HepG2 (cell line): ENCODE results near the gene SIDT1. TPM values are rescaled to one million over a fixed set of nuclear protein-coding genes. Genes with fewer than 3 reads are reported as not detected.
A peak's percentile ranks its signal among the peaks of the same experiment; 100 is the strongest.

ENCODE experiments used
- ATAC-seq: fragments of 200-7000 bp; cut with Tn5 transposase; 3 replicates; pipeline ENCODE4 v1.9.1; 2020; ENCODE audit warnings: mild to moderate bottlenecking, moderate library complexity
- BruUV-seq: library from RNA; stranded (reverse); fragments of 400-500 nt; replicated peaks from 2 replicates; lab custom pipeline; 2021; lab: Mats Ljungman, UMichigan
- CTCF ChIA-PET: fragments of 300-600 bp; formaldehyde crosslinking; extraction: SDS; loops from one replicate; lab custom pipeline; 2021; ENCODE audit warnings: low total read pairs, inconsistent platforms, low intra/inter-chr PET ratio; lab: Yijun Ruan, JAX
- POLR2A ChIA-PET: fragments of 350-600 bp; sonication (Branson Sonifier 250); formaldehyde crosslinking; loops from one replicate; lab custom pipeline; 2020; ENCODE audit warnings: antibody characterized with exemption, inconsistent platforms; lab: Yijun Ruan, JAX
- DNase-seq: peaks from one replicate; pipeline ENCODE4 v3.0.0-alpha.2; 2015; ENCODE audit warnings: low spot score
- FAIRE-seq: peaks from 3 replicates; lab custom pipeline; 2011; peaks lifted over from hg19 to GRCh38; lab: Jason Lieb, UNC
- H2AFZ ChIP-seq: one replicate; pipeline ENCODE4 v1.6.1; 2011; ENCODE audit warnings: low read length, inconsistent platforms
- H3K27ac ChIP-seq: fragments of 300-600 bp; 3 replicates; pipeline ENCODE4 v1.8.0; 2011; ENCODE audit warnings: mixed run types, mild to moderate bottlenecking, mixed read lengths, low read length, inconsistent platforms; ENCODE audit not compliant: insufficient read depth; ENCODE audit errors: extremely low read length
- H3K27me3 ChIP-seq, 2 experiments: fragments of 200-600 bp in 1 of 2; 2 replicates in 1 of 2; 3 replicates in 1 of 2; pipeline versions ENCODE4 v1.6.0 to v1.8.0; 2011; ENCODE audit warnings: low read length in 2 of 2, mild to moderate bottlenecking in 2 of 2, moderate library complexity in 2 of 2, inconsistent platforms in 1 of 2; ENCODE audit not compliant: insufficient read depth in 2 of 2, control insufficient read depth in 1 of 2
- H3K36me3 ChIP-seq, 2 experiments: fragments of 200-600 bp in 1 of 2; replicated peaks in 1 of 2; 2 replicates in 1 of 2; 3 replicates in 1 of 2; pipeline versions ENCODE4 v1.5.1 to v1.8.0; 2011; ENCODE audit warnings: low read length in 2 of 2, inconsistent platforms in 1 of 2; ENCODE audit not compliant: insufficient read depth in 2 of 2, control insufficient read depth in 1 of 2
- H3K4me1 ChIP-seq: 2 replicates; pipeline ENCODE4 v1.5.1; 2012; ENCODE audit warnings: low read length, inconsistent platforms; ENCODE audit not compliant: insufficient read depth
- H3K4me2 ChIP-seq: 2 replicates; pipeline ENCODE4 v1.6.0; 2011; ENCODE audit warnings: low read depth, low read length, inconsistent platforms
- H3K4me3 ChIP-seq, 3 experiments: fragments of 200-600 bp in 1 of 3; sonication (generic), shearing (Covaris generic) in 1 of 3; replicated peaks in 1 of 3; 2 replicates each; pipeline ENCODE4 v1.5.1; 2011 to 2016; ENCODE audit warnings: low read length in 3 of 3, inconsistent platforms in 2 of 3, low read depth in 2 of 3, mild to moderate bottlenecking in 2 of 3, control low read depth in 1 of 3, mixed read lengths in 1 of 3; ENCODE audit not compliant: insufficient read depth in 1 of 3
- H3K79me2 ChIP-seq: one replicate; pipeline ENCODE4 v1.6.1; 2011; ENCODE audit warnings: low read length, inconsistent platforms; ENCODE audit not compliant: insufficient read depth
- H3K9ac ChIP-seq: 2 replicates; pipeline ENCODE4 v1.6.0; 2011; ENCODE audit warnings: mild to moderate bottlenecking, low read depth, low read length, inconsistent platforms; ENCODE audit not compliant: insufficient read depth
- H3K9me3 ChIP-seq: 2 replicates; pipeline ENCODE4 v1.5.1; 2012; ENCODE audit warnings: mild to moderate bottlenecking, low read length
- H4K20me1 ChIP-seq: 2 replicates; pipeline ENCODE4 v1.6.0; 2011; ENCODE audit warnings: inconsistent platforms, mild to moderate bottlenecking, low read length, moderate library complexity; ENCODE audit not compliant: insufficient read depth
- EP300 ChIP-seq, 3 experiments: sonication (generic) in 1 of 3; formaldehyde crosslinking in 1 of 3; IDR thresholded peaks; 2 replicates each; pipeline versions ENCODE4 v1.5.1 to v1.6.1; 2011 to 2020; ENCODE audit warnings: low read depth in 2 of 3, low read length in 2 of 3, borderline replicate concordance in 1 of 3, improper control_type of control experiment in 1 of 3, mild to moderate bottlenecking in 1 of 3, missing genetic modification reagents in 1 of 3, moderate library complexity in 1 of 3
- ESRRA ChIP-seq: sonication (generic); formaldehyde crosslinking; IDR thresholded peaks from 2 replicates; pipeline ENCODE4 v1.5.1; 2020; ENCODE audit warnings: mild to moderate bottlenecking, low read depth, missing genetic modification reagents
- HDAC1 ChIP-seq: sonication (generic); formaldehyde crosslinking; IDR thresholded peaks from 2 replicates; pipeline ENCODE4 v1.5.1; 2020; ENCODE audit warnings: mild to moderate bottlenecking, missing genetic modification reagents
- HHEX ChIP-seq: IDR thresholded peaks from 2 replicates; pipeline ENCODE4 v1.6.1; 2016; ENCODE audit warnings: control low read depth
- KLF16 ChIP-seq, 2 experiments: sonication (generic) in 1 of 2; formaldehyde crosslinking in 1 of 2; IDR thresholded peaks; 2 replicates each; pipeline versions ENCODE4 v1.6.1 to v1.8.0; 2016 to 2023; ENCODE audit warnings: missing genetic modification reagents in 2 of 2, missing compliant biosample characterization in 1 of 2
- MAF1 ChIP-seq: sonication (generic); formaldehyde crosslinking; IDR thresholded peaks from 2 replicates; pipeline ENCODE4 v1.5.0; 2020; ENCODE audit warnings: missing genetic modification reagents, borderline replicate concordance
- MATR3 ChIP-seq: sonication (generic); formaldehyde crosslinking; IDR thresholded peaks from 2 replicates; pipeline ENCODE4 v1.4.0; 2020; ENCODE audit warnings: missing genetic modification reagents
- SIX1 ChIP-seq: sonication (generic); formaldehyde crosslinking; IDR thresholded peaks from 2 replicates; pipeline ENCODE4 v1.4.0; 2020; ENCODE audit warnings: missing genetic modification reagents, borderline replicate concordance
- SYNCRIP ChIP-seq: fragments of 200-400 bp; formaldehyde crosslinking; IDR thresholded peaks from 2 replicates; pipeline ENCODE4 v1.6.1; 2018; ENCODE audit warnings: mild to moderate bottlenecking, low read depth, low read length; ENCODE audit not compliant: insufficient read depth
- TBL1XR1 ChIP-seq: fragments of 150-350 bp; IDR thresholded peaks from 2 replicates; pipeline ENCODE4 v1.6.1; 2014; ENCODE audit warnings: borderline replicate concordance, low read length; ENCODE audit not compliant: partially characterized antibody
- WIZ ChIP-seq: sonication (generic); formaldehyde crosslinking; IDR thresholded peaks from 2 replicates; pipeline ENCODE4 v1.5.1; 2020; ENCODE audit warnings: mild to moderate bottlenecking, missing genetic modification reagents
- ZBTB1 ChIP-seq: sonication (generic); formaldehyde crosslinking; IDR thresholded peaks from 2 replicates; pipeline ENCODE4 v1.4.0; 2020; ENCODE audit warnings: missing genetic modification reagents, borderline replicate concordance
- ZBTB8A ChIP-seq: sonication (generic); formaldehyde crosslinking; IDR thresholded peaks from 2 replicates; pipeline ENCODE4 v1.4.0; 2020; ENCODE audit warnings: mild to moderate bottlenecking, low read depth, missing genetic modification reagents, borderline replicate concordance
- ZNF335 ChIP-seq: sonication (generic); formaldehyde crosslinking; IDR thresholded peaks from 2 replicates; pipeline ENCODE4 v1.4.0; 2020; ENCODE audit warnings: missing genetic modification reagents
- ZNF354B ChIP-seq: sonication (generic); formaldehyde crosslinking; IDR thresholded peaks from 2 replicates; pipeline ENCODE4 v1.8.0; 2022; ENCODE audit warnings: mild to moderate bottlenecking, missing genetic modification reagents
- ZNF460 ChIP-seq: sonication (generic); formaldehyde crosslinking; IDR thresholded peaks from 2 replicates; pipeline ENCODE4 v1.5.1; 2020; ENCODE audit warnings: missing genetic modification reagents, mild to moderate bottlenecking, borderline replicate concordance
- ZNF605 ChIP-seq: sonication (generic); formaldehyde crosslinking; IDR thresholded peaks from 2 replicates; pipeline ENCODE4 v1.8.0; 2022; ENCODE audit warnings: mild to moderate bottlenecking, missing genetic modification reagents
- ZNF614 ChIP-seq: IDR thresholded peaks from 2 replicates; pipeline ENCODE4 v1.6.1; 2018; ENCODE audit warnings: missing biosample characterization, missing genetic modification reagents, inconsistent platforms, borderline replicate concordance
- ZNF660 ChIP-seq: sonication (generic); formaldehyde crosslinking; IDR thresholded peaks from 2 replicates; pipeline ENCODE4 v1.5.1; 2020; ENCODE audit warnings: mild to moderate bottlenecking, low read depth, missing genetic modification reagents, borderline replicate concordance
- ZNF678 ChIP-seq: sonication (generic); formaldehyde crosslinking; IDR thresholded peaks from 2 replicates; pipeline ENCODE4 v1.4.0; 2020; ENCODE audit warnings: mild to moderate bottlenecking, missing genetic modification reagents
- ZNF713 ChIP-seq: sonication (generic); formaldehyde crosslinking; IDR thresholded peaks from 2 replicates; pipeline ENCODE4 v1.4.0; 2020; ENCODE audit warnings: mild to moderate bottlenecking, missing genetic modification reagents
- WGBS: methylation state at CpG from one replicate; pipeline ENCODE4 v1.1.6; 2017; ENCODE audit warnings: low lambda C conversion rate; 5-methylcytosine and 5-hydroxymethylcytosine counted together
- in situ Hi-C: cut with HindIII; loops from 2 replicates; pipeline ENCODE4 v1.10.0; 2017; ENCODE audit warnings: low pct_unique_long_range_greater_than_20kb; ENCODE audit not compliant: extremely low pct_ligation_motif_present
- intact Hi-C: fragments of 100-400 bp; cut with micrococcal nuclease; formaldehyde crosslinking; loops from one replicate; pipeline ENCODE4 v1.10.0; 2022; ENCODE audit not compliant: unreplicated experiment
- polyA plus RNA-seq, 8 experiments: library from polyadenylated mRNA; depleted of rRNA in 3 of 8; stranded (reverse) in 7 of 8; unstranded in 1 of 8; fragments of >200 nt; fragmentation: Illumina TruSeq in 4 of 8; extraction: Trizol in 4 of 8; gene quantifications; 2 replicates each; pipeline versions ENCODE4 v1.2.1 to v1.2.3, GENCODE V29; 2011 to 2016; ENCODE audit warnings: low read depth in 4 of 8, missing spikeins in 1 of 8, mixed read lengths in 1 of 8; ENCODE audit not compliant: insufficient read depth in 1 of 8
- total RNA-seq, 5 experiments: library from RNA; depleted of rRNA; stranded (reverse); fragments of >200 nt; fragmentation: Illumina TruSeq; extraction: Trizol; gene quantifications; 2 replicates each; pipeline ENCODE4 v1.2.3, GENCODE V29; 2016; ENCODE audit warnings: low read depth in 1 of 5
- TF ChIP-seq, protein P1 (sequence below): sonication (generic); formaldehyde crosslinking; IDR thresholded peaks from 2 replicates; pipeline ENCODE4 v1.5.0; 2020; ENCODE audit warnings: missing genetic modification reagents, mild to moderate bottlenecking, borderline replicate concordance
- TF ChIP-seq, protein P2 (sequence below): sonication (generic); formaldehyde crosslinking; IDR thresholded peaks from 2 replicates; pipeline ENCODE4 v1.4.0; 2020; ENCODE audit warnings: missing genetic modification reagents

SIDT1 gene
- total and polyA plus RNA-seq, 2 of the 13 experiments (the other 11 are each of a cell fraction or from before 2014, with no cell fraction given): 0.07 TPM

DNA sequence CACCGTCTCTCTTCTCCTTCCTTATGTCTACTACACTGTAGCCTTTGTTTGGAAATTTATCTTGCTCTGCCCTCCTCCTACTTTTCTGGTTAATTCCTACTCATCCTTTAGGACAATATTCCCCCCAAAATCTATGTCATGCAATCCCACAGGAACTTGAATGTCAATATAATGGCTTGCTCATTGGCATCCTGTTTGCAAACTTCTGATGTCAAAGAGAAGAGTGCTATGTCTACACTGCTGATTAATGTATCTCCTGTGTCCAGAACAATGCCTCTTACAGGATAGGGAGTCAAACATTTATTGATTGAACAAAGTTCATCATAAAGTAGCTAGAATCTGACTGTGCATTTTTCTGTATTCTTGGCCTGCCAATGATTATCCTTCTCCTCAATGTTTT lies 22.8 kb downstream of the SIDT1 start:
- Histone ChIP-seq H3K4me1 (peaks cover 75% of the 10 kb centered on the region), H3K27ac (peak overlapping the region; percentile 59), H3K4me3 (no peak overlapping the region; a peak in 1 of 6 replicates), H4K20me1 (no peaks in the 10 kb centered on the region), H3K4me2 (peak overlapping the region; percentile 46), H3K27me3 (no peaks in the 10 kb centered on the region), H3K9ac (no peak overlapping the region), H3K79me2 (no peaks in the 10 kb centered on the region), H3K36me3 (no peaks in the 10 kb centered on the region), H3K9me3 (no peaks in the 10 kb centered on the region), H2AFZ (no peak overlapping the region)
- 12% methylated on average over 1 of the region's 1 CpG for WGBS
- FAIRE-seq (peak; percentile 72), ATAC-seq (peak; percentile 93), DNase-seq (peak; percentile 92)
- ChIA-PET CTCF (no interaction called here), POLR2A (interaction anchor here (2.9 kb wide), 1 partner anchor 40 kb away, joined by 19 read pairs; the partner anchor contains the start of gene SPICE1)
- intact Hi-C loops (loop anchor here (10.0 kb wide), 1 partner anchor 190 kb away; the partner anchor contains the start of genes ATP6V1A and NAA50), in situ Hi-C loops (no loop called here)
- BruUV-seq: no TSS peak
- TF ChIP-seq ZNF335 (no peak), MAF1 (CRISPR knock-in tag) (no peak), ZNF713 (CRISPR knock-in tag) (no peak), ZNF678 (CRISPR knock-in tag) (no peak), ZNF614 (CRISPR knock-in tag) (0 out of 2 replicates have a peak, but pooled peaks have one; percentile 33), KLF16 (CRISPR knock-in tag; IDR thresholded peaks at IDR 0.05) (no peak), HHEX (0 out of 2 replicates have a peak, but pooled peaks have one; percentile 19), EP300 (IDR thresholded peaks at IDR 0.05; ENCODE audit: low read depth in 2 of 2, low read length in 2 of 2) (peak in 1 of 2 experiments; percentile 90; a peak in 2 of 4 replicates), EP300 (CRISPR knock-in tag; IDR thresholded peaks at IDR 0.05; ENCODE audit: borderline replicate concordance) (peak; percentile 82), ZBTB8A (CRISPR knock-in tag) (no peak), HDAC1 (CRISPR knock-in tag) (peak; percentile 70), ZNF460 (CRISPR knock-in tag) (no peak), SIX1 (CRISPR knock-in tag) (peak; percentile 59; the same call in 1 of the 2 replicates), ZNF354B (no peak), ESRRA (CRISPR knock-in tag) (no peak), MATR3 (CRISPR knock-in tag) (no peak), WIZ (CRISPR knock-in tag) (no peak), ZNF660 (CRISPR knock-in tag) (no peak), SYNCRIP (no peak), ZNF605 (CRISPR knock-in tag) (no peak), ZBTB1 (CRISPR knock-in tag) (no peak), TBL1XR1 (no peak)
- TF ChIP-seq, protein P1, sequence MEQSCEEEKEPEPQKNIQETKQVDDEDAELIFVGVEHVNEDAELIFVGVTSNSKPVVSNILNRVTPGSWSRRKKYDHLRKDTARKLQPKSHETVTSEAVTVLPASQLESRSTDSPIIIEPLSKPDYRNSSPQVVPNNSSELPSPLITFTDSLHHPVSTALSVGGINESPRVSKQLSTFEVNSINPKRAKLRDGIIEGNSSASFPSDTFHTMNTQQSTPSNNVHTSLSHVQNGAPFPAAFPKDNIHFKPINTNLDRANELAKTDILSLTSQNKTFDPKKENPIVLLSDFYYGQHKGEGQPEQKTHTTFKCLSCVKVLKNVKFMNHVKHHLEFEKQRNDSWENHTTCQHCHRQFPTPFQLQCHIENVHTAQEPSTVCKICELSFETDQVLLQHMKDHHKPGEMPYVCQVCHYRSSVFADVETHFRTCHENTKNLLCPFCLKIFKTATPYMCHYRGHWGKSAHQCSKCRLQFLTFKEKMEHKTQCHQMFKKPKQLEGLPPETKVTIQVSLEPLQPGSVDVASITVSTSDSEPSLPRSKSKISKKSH (CRISPR knock-in tag): no peak
- TF ChIP-seq, protein P2, sequence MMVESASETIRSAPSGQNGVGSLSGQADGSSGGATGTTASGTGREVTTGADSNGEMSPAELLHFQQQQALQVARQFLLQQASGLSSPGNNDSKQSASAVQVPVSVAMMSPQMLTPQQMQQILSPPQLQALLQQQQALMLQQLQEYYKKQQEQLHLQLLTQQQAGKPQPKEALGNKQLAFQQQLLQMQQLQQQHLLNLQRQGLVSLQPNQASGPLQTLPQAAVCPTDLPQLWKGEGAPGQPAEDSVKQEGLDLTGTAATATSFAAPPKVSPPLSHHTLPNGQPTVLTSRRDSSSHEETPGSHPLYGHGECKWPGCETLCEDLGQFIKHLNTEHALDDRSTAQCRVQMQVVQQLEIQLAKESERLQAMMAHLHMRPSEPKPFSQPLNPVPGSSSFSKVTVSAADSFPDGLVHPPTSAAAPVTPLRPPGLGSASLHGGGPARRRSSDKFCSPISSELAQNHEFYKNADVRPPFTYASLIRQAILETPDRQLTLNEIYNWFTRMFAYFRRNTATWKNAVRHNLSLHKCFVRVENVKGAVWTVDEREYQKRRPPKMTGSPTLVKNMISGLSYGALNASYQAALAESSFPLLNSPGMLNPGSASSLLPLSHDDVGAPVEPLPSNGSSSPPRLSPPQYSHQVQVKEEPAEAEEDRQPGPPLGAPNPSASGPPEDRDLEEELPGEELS: peak; percentile 77
